ENCODE measurements around the gene MCOLN3.

DNA sequence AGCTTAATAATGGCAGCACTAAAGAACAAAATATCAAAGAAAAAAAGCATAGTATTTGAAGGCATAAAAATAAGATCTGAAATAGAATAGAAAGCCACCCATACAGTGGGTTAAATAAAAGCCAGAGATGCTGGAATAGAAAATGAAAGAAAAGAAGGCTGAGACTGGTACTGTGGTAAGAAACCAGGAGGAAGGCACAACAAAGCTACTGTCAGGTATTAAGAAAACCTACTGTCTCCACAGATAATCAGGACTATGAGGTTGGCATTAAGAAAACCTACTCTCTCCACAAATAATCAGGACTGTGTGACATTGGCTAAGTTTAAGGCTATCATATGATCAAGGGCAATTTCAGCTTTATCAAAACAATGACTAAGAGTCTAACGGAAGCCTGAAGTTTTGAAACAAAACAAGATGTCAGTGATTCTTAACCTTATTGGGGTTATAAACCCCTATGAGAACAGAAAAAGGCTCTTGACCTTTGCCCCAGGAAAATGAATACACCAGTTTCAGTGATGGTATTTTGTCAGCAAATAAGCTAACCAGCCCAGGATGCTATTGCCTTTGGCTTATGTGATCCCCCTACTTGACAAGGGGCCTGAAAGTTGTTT is 75.8 kb downstream of the MCOLN3 start:
- TF ChIP-seq, protein P1, sequence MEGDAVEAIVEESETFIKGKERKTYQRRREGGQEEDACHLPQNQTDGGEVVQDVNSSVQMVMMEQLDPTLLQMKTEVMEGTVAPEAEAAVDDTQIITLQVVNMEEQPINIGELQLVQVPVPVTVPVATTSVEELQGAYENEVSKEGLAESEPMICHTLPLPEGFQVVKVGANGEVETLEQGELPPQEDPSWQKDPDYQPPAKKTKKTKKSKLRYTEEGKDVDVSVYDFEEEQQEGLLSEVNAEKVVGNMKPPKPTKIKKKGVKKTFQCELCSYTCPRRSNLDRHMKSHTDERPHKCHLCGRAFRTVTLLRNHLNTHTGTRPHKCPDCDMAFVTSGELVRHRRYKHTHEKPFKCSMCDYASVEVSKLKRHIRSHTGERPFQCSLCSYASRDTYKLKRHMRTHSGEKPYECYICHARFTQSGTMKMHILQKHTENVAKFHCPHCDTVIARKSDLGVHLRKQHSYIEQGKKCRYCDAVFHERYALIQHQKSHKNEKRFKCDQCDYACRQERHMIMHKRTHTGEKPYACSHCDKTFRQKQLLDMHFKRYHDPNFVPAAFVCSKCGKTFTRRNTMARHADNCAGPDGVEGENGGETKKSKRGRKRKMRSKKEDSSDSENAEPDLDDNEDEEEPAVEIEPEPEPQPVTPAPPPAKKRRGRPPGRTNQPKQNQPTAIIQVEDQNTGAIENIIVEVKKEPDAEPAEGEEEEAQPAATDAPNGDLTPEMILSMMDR (conservative IDR thresholded peaks at IDR 0.05; ENCODE audit: low read depth, low read length), result no peak
- TF ChIP-seq EZH2 (IDR thresholded peaks at IDR 0.05; ENCODE audit: borderline replicate concordance, low read depth, low read length, poor library complexity, severe bottlenecking), result no peak
